Thyroid gland (tissue), 4 donors: ENCODE results near the gene DOLK.

Experiments
- CTCF ChIP-seq, 6 experiments: fragments of 200-600 bp in 3 of 6; fragments of 450-650 bp in 3 of 6; sonication (generic) in 3 of 6; IDR thresholded peaks; one replicate each; pipeline ENCODE4 v1.5.1; 2016 to 2019; ENCODE audit warnings: antibody characterized with exemption in 6 of 6, mild to moderate bottlenecking in 2 of 6, inconsistent platforms in 1 of 6, moderate library complexity in 1 of 6
- POLR2A ChIP-seq, 2 donors: fragments of 450-650 bp; IDR thresholded peaks; one replicate each; pipeline ENCODE4 v1.6.1; 2017; ENCODE audit warnings: antibody characterized with exemption in 2 of 2, mild to moderate bottlenecking in 2 of 2, moderate library complexity in 1 of 2

GRCh38 chr9:128902351-128903078 lies 44.9 kb downstream of the DOLK start:
- no peak for TF ChIP-seq CTCF (IDR thresholded peaks at IDR 0.05)
- no peak for TF ChIP-seq POLR2A (IDR thresholded peaks at IDR 0.05)
